Karpas-422 (cell line): Measurements from ENCODE around the gene ADAMTSL1. TPM values are rescaled to one million over a fixed set of nuclear protein-coding genes. Genes with fewer than 3 reads are reported as not detected.

Experiments
- DNase-seq: peaks from one replicate; pipeline ENCODE4 v3.0.0-alpha.2; 2015
- H2AFZ ChIP-seq: fragments of 200-600 bp; sonication (generic); 2 replicates; pipeline ENCODE4 v1.6.1; 2014; ENCODE audit warnings: antibody characterized with exemption, low read length, mixed read lengths
- H3K27ac ChIP-seq: fragments of 200-600 bp; sonication (generic); 2 replicates; pipeline ENCODE4 v1.5.1; 2014; ENCODE audit warnings: mild to moderate bottlenecking, low read length, moderate library complexity
- H3K27me3 ChIP-seq: fragments of 200-600 bp; sonication (generic); 2 replicates; pipeline ENCODE4 v1.6.1; 2014; ENCODE audit warnings: low read length, mixed read lengths
- H3K36me3 ChIP-seq: fragments of 200-600 bp; sonication (generic); 2 replicates; pipeline ENCODE4 v1.6.1; 2014; ENCODE audit warnings: low read length, mixed read lengths; ENCODE audit not compliant: insufficient read depth
- H3K4me1 ChIP-seq: fragments of 200-600 bp; sonication (generic); 2 replicates; pipeline ENCODE4 v1.6.1; 2014; ENCODE audit warnings: mild to moderate bottlenecking, low read length, mixed read lengths
- H3K4me2 ChIP-seq: fragments of 200-600 bp; sonication (generic); 2 replicates; pipeline ENCODE4 v1.6.1; 2014; ENCODE audit warnings: low read length, low read depth, mild to moderate bottlenecking; ENCODE audit not compliant: poor library complexity, severe bottlenecking
- H3K4me3 ChIP-seq: fragments of 200-600 bp; sonication (generic); 2 replicates; pipeline ENCODE4 v1.5.1; 2014; ENCODE audit warnings: mild to moderate bottlenecking, antibody characterized with exemption, low read length, mixed read lengths
- H3K79me2 ChIP-seq: fragments of 200-600 bp; sonication (generic); 2 replicates; pipeline ENCODE4 v1.6.1; 2014; ENCODE audit warnings: mild to moderate bottlenecking, low read length, mixed read lengths
- H3K9ac ChIP-seq: fragments of 200-600 bp; sonication (generic); 2 replicates; pipeline ENCODE4 v1.6.0; 2014; ENCODE audit warnings: low read length
- H3K9me2 ChIP-seq: fragments of 200-600 bp; sonication (generic), shearing (Covaris generic); replicated peaks from 2 replicates; pipeline ENCODE4 v1.6.0; 2014; ENCODE audit warnings: mild to moderate bottlenecking, low read length, moderate library complexity; ENCODE audit not compliant: insufficient read depth
- H3K9me3 ChIP-seq: fragments of 300-700, 200-600 bp; sonication (generic); 2 replicates; pipeline ENCODE4 v1.6.1; 2014; ENCODE audit warnings: low read length, mixed read lengths
- H4K20me1 ChIP-seq: fragments of 200-600 bp; sonication (generic); 2 replicates; pipeline ENCODE4 v1.6.1; 2014; ENCODE audit warnings: mild to moderate bottlenecking, antibody characterized with exemption, low read length, low read depth; ENCODE audit not compliant: insufficient read depth
- total RNA-seq: library from RNA; depleted of rRNA; stranded (reverse); fragments of >200 nt; shearing (Covaris generic); gene quantifications from 2 replicates; pipeline ENCODE4 v1.2.3, GENCODE V29; 2014; ENCODE audit warnings: low replicate concordance

Gene ADAMTSL1
- total RNA-seq, 1 experiment from 2014 or later = 8.2 TPM

DNA sequence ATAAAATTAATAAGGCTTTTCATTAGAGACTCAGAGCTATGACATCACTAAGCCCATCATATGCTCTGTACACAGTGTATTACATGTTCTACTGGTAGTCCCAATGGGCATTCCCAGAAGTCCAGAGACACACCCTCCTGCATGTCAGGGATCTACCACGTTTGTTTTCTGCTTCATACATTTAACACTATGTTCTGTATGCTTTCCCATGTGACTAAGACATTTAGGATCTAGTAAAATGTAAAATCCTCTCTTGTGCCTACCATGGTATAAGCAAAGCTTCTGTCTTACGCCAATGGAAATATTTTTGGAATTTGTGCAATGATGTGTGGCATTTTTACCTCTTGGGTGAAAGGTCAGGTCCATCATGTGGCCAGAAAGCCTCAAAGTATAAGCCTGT is 192.4 kb downstream of the ADAMTSL1 start:
- no peaks in the 10 kb centered on the region for H4K20me1 ChIP-seq
- no peaks in the 10 kb centered on the region for H3K79me2 ChIP-seq
- H3K9me2 ChIP-seq = no peaks in the 10 kb centered on the region
- no peak overlapping the region for H3K4me2 ChIP-seq
- H3K36me3 ChIP-seq = no peaks in the 10 kb centered on the region
- no peak overlapping the region for H3K27ac ChIP-seq
- no peaks in the 10 kb centered on the region for H3K9me3 ChIP-seq
- no peak overlapping the region for H3K4me3 ChIP-seq
- H3K9ac ChIP-seq = no peak overlapping the region
- no peaks in the 10 kb centered on the region for H3K4me1 ChIP-seq
- H2AFZ ChIP-seq = no peak overlapping the region
- no peak for DNase-seq
- no peaks in the 10 kb centered on the region for H3K27me3 ChIP-seq

DNA sequence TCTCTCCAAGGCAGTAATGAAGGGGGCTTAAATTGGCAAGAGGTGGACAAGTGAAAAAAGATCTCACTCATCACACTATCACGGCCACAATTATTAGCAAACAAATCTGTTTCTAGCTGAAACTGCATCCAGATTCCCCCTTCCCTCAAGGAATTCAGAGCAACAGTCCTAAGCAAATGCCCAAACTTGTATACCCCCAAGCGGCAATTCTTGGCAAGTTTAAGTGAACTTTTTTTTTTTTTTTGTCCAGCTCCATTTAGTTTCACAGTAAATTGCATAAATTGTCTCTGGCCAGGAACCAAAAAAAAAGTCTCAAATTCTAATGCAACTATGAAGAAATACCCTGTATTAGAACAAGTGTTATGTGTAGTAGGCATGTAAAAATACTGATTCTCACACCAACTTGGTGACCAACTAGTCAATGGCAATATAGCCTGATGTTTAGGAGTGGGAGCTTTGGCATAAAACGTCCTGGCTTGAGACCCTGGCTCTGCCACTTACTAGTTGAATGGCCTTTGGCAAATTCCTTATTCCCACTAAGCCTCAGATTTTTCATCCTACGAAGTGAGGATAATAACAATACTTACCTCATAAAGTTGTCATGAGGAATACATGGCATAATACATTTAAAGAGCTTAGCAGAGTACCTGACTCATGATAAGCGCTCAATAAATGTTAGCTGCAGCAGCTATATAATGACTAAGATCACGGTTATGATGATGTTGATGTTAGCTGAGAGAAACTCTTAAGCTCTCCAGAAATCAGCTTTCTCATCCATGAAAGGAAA is 193.2 kb downstream of the ADAMTSL1 start:
- H3K9me3 ChIP-seq = no peaks in the 10 kb centered on the region
- H3K27ac ChIP-seq = no peak overlapping the region
- no peak overlapping the region for H3K9ac ChIP-seq
- no peaks in the 10 kb centered on the region for H3K79me2 ChIP-seq
- no peaks in the 10 kb centered on the region for H3K9me2 ChIP-seq
- no peaks in the 10 kb centered on the region for H3K27me3 ChIP-seq
- no peak overlapping the region for H3K4me2 ChIP-seq
- no peak overlapping the region for H2AFZ ChIP-seq
- no peaks in the 10 kb centered on the region for H3K4me1 ChIP-seq
- no peak for DNase-seq
- no peak overlapping the region for H3K4me3 ChIP-seq
- no peaks in the 10 kb centered on the region for H3K36me3 ChIP-seq
- H4K20me1 ChIP-seq = no peaks in the 10 kb centered on the region

DNA sequence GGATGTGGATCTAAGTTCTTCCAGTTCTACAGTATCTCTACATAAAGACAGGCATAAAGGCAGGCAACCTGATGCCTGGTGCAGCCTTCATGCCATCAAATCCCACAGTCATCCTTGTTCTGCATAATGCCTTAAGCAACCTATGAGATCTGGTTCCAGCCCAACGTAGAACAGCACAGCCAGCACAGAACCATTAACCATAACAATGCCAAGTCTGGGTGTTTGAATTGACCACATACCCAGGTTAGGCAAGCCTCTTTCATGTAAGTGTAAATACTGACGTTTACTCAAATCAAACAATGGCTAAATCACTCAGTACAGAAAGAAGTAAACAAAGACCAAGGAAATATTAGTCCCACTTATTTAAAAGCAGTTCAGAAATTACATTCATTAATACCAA is 195.0 kb downstream of the ADAMTSL1 start:
- H3K79me2 ChIP-seq = no peaks in the 10 kb centered on the region
- H3K4me1 ChIP-seq = no peaks in the 10 kb centered on the region
- no peaks in the 10 kb centered on the region for H3K9me2 ChIP-seq
- no peak for DNase-seq
- no peak overlapping the region for H3K4me3 ChIP-seq
- no peak overlapping the region for H2AFZ ChIP-seq
- no peaks in the 10 kb centered on the region for H4K20me1 ChIP-seq
- H3K27me3 ChIP-seq = no peaks in the 10 kb centered on the region
- no peak overlapping the region for H3K27ac ChIP-seq
- no peak overlapping the region for H3K4me2 ChIP-seq
- no peaks in the 10 kb centered on the region for H3K36me3 ChIP-seq
- H3K9ac ChIP-seq = no peak overlapping the region
- H3K9me3 ChIP-seq = no peaks in the 10 kb centered on the region

DNA sequence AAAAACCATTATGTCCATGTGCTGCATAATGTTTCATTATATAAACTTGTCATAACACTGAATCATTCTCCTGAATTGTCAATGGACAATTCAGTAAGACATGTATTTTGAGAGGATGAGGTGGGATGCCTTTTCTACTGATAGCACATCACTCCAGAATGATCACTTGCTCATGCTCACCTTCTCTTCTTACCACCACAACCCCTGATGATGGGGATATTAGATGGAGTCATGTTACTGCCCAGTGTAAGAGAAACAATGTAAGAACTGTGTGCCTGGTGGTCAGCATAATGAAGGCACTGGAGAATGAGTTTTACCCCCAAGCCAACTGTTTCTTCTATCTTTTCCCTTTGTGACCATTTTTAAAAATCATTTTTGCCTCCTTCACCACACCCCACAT is 198.8 kb downstream of the ADAMTSL1 start:
- Histone ChIP-seq H3K9me3 (no peaks in the 10 kb centered on the region), H3K79me2 (no peaks in the 10 kb centered on the region), H4K20me1 (no peaks in the 10 kb centered on the region), H3K27ac (no peak overlapping the region), H2AFZ (no peak overlapping the region), H3K4me2 (no peak overlapping the region), H3K4me1 (no peaks in the 10 kb centered on the region), H3K27me3 (no peaks in the 10 kb centered on the region), H3K9ac (no peak overlapping the region), H3K36me3 (no peaks in the 10 kb centered on the region), H3K9me2 (no peaks in the 10 kb centered on the region), H3K4me3 (no peak overlapping the region)
- DNase-seq = no peak

DNA sequence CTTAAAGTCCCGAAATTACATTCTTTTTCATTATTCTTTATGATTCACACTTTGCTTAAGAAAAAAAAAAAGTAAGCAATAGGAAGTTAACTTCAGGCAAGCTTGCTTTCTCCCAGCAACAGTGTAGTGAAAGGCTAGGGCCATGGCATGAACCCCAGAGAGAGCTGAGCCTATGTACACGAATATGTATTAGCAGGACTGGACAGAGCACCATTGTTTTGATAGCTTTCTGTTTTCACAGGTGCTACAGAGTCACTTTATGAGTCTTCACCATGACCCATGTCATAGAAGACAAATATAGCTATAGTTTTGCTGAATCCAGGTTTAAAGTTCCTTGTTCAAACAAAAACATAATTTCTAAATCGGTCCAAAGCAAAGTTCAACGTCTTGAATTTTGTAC is 199.2 kb downstream of the ADAMTSL1 start:
- Histone ChIP-seq H3K9ac (no peak overlapping the region), H3K4me3 (no peak overlapping the region), H3K79me2 (no peaks in the 10 kb centered on the region), H3K9me2 (no peaks in the 10 kb centered on the region), H3K9me3 (no peaks in the 10 kb centered on the region), H3K27ac (no peak overlapping the region), H3K27me3 (no peaks in the 10 kb centered on the region), H3K4me2 (no peak overlapping the region), H3K36me3 (no peaks in the 10 kb centered on the region), H3K4me1 (no peaks in the 10 kb centered on the region), H4K20me1 (no peaks in the 10 kb centered on the region), H2AFZ (no peak overlapping the region)
- DNase-seq = no peak

DNA sequence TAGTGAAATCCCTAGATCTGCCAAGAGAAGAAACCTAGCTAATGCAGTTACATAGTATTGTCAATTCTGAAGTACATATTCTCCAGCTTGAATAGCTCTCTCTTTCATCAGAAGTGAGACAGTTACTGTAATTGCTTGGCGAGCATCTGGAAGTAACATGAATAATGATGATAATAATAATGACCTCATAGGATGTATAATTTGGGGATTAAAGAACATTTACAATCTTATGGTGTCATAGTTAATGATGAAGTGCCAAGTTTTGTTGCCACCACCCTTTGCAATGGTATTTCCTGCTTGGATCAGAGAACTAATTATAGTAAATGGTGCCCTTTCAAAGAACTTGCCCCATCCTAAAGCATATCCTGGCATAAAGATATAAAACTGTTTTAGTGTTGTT is 201.4 kb downstream of the ADAMTSL1 start:
- Histone ChIP-seq H3K4me3 (no peak overlapping the region), H3K27ac (no peak overlapping the region), H3K9me3 (no peaks in the 10 kb centered on the region), H3K4me2 (no peak overlapping the region), H3K4me1 (no peaks in the 10 kb centered on the region), H3K36me3 (no peaks in the 10 kb centered on the region), H3K9me2 (no peaks in the 10 kb centered on the region), H4K20me1 (no peaks in the 10 kb centered on the region), H3K79me2 (no peaks in the 10 kb centered on the region), H3K27me3 (no peaks in the 10 kb centered on the region), H3K9ac (no peak overlapping the region), H2AFZ (no peak overlapping the region)
- no peak for DNase-seq

DNA sequence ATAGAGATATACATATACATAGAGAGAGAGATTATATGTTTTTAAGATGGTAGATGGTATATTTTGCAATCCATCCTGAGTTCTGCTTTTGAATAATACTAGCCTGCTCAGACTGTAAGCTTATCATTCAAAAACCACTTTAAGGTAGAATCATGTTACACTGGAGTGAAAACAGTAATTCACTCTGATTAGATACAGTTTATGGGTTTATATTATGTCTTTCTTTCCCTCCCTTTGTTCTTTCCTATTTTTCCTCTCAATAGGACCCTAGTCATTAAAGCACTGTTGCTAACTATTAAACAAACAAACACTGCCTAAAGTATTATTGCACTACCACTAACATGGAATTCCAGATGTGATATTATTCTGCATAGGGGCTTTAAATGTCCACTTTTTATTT is 202.0 kb downstream of the ADAMTSL1 start:
- no peaks in the 10 kb centered on the region for H3K27me3 ChIP-seq
- no peaks in the 10 kb centered on the region for H4K20me1 ChIP-seq
- H3K9me3 ChIP-seq = no peaks in the 10 kb centered on the region
- no peak overlapping the region for H3K9ac ChIP-seq
- no peaks in the 10 kb centered on the region for H3K4me1 ChIP-seq
- no peaks in the 10 kb centered on the region for H3K9me2 ChIP-seq
- H3K4me3 ChIP-seq = no peak overlapping the region
- no peak for DNase-seq
- no peaks in the 10 kb centered on the region for H3K36me3 ChIP-seq
- no peak overlapping the region for H2AFZ ChIP-seq
- no peak overlapping the region for H3K4me2 ChIP-seq
- no peaks in the 10 kb centered on the region for H3K79me2 ChIP-seq
- no peak overlapping the region for H3K27ac ChIP-seq

DNA sequence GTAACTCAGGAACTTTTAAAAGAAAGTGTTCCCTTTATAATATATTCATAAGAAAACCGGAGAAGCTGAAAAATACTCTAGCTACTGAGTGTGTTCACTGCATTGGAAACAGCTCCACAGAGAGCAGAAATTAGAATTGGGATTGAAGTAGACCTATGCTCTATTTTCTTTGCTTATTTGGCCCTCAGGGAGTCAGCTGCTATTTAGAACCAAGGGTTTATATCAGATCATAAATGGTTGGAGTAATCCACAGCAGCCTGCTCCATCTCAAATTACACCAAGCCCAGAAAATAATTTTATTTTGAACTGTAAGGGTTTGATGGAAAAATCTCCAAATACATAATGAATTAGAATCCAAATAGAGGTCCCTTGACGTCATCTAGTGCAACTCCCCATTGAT is 202.6 kb downstream of the ADAMTSL1 start:
- H3K9ac ChIP-seq = no peak overlapping the region
- no peak overlapping the region for H3K27ac ChIP-seq
- H2AFZ ChIP-seq = no peak overlapping the region
- H3K36me3 ChIP-seq = no peaks in the 10 kb centered on the region
- no peak overlapping the region for H3K4me2 ChIP-seq
- no peaks in the 10 kb centered on the region for H3K79me2 ChIP-seq
- H3K4me3 ChIP-seq = no peak overlapping the region
- no peaks in the 10 kb centered on the region for H3K9me3 ChIP-seq
- H3K27me3 ChIP-seq = no peaks in the 10 kb centered on the region
- H3K4me1 ChIP-seq = no peaks in the 10 kb centered on the region
- DNase-seq = no peak
- no peaks in the 10 kb centered on the region for H3K9me2 ChIP-seq
- H4K20me1 ChIP-seq = no peaks in the 10 kb centered on the region
